GM04504 (cell line): ENCODE measurements around the gene HSPA1B.

ENCODE experiments used
- DNase-seq: peaks from one replicate; pipeline ENCODE4 v3.0.0-alpha.2; 2012; ENCODE audit warnings: low read depth

HSPA1B gene

GRCh38 chr6:31879143-31879542 lies 51.6 kb downstream of the HSPA1B start:
- no peak for DNase-seq
